Neuronal stem cell (in vitro differentiated cells): ENCODE results near the gene C19orf81.

Experiments
- DNase-seq: peaks from one replicate; pipeline ENCODE4 v3.0.0-alpha.2; 2013; ENCODE audit warnings: low spot score
- H2AFZ ChIP-seq: one replicate; pipeline ENCODE4 v1.6.1; 2013; ENCODE audit warnings: mild to moderate bottlenecking, low read length, inconsistent platforms
- H2AK5ac ChIP-seq: 2 replicates; pipeline ENCODE4 v1.6.1; 2013; ENCODE audit warnings: low read depth, mild to moderate bottlenecking, inconsistent platforms, low read length, moderate library complexity, mixed read lengths
- H2BK120ac ChIP-seq: 2 replicates; pipeline ENCODE4 v1.6.1; 2013; ENCODE audit warnings: low read depth, mild to moderate bottlenecking, inconsistent platforms, low read length, moderate library complexity, mixed read lengths
- H2BK12ac ChIP-seq: one replicate; pipeline ENCODE4 v1.6.1; 2013; ENCODE audit warnings: low read length, inconsistent platforms
- H2BK15ac ChIP-seq: 2 replicates; pipeline ENCODE4 v1.6.1; 2013; ENCODE audit warnings: mild to moderate bottlenecking, low read length, inconsistent platforms, mixed read lengths
- H2BK5ac ChIP-seq: one replicate; pipeline ENCODE4 v1.6.1; 2013; ENCODE audit warnings: inconsistent platforms, mild to moderate bottlenecking, low read length, moderate library complexity
- H3K14ac ChIP-seq: one replicate; pipeline ENCODE4 v1.6.1; 2013; ENCODE audit warnings: low read length, inconsistent platforms
- H3K18ac ChIP-seq: 2 replicates; pipeline ENCODE4 v1.6.1; 2013; ENCODE audit warnings: low read length, inconsistent platforms
- H3K23ac ChIP-seq: 2 replicates; pipeline ENCODE4 v1.6.1; 2013; ENCODE audit warnings: low read depth, mild to moderate bottlenecking, mixed read lengths, low read length, inconsistent platforms; ENCODE audit not compliant: poor library complexity
- H3K27ac ChIP-seq: replicated peaks from 3 replicates; pipeline ENCODE4 v1.5.1; 2013; ENCODE audit warnings: low read length, inconsistent platforms
- H3K27me3 ChIP-seq, 3 experiments: 2 replicates each; pipeline ENCODE4 v1.6.1; 2013; ENCODE audit warnings: low read length in 3 of 3, mild to moderate bottlenecking in 2 of 3, inconsistent platforms in 1 of 3, low read depth in 1 of 3, mixed read lengths in 1 of 3, moderate library complexity in 1 of 3; ENCODE audit not compliant: control insufficient read depth in 3 of 3, insufficient read depth in 3 of 3
- H3K36me3 ChIP-seq, 2 donors: replicated peaks in 1 of 2; 2 replicates each; pipeline ENCODE4 v1.6.1; 2013; ENCODE audit warnings: low read length in 2 of 2; ENCODE audit not compliant: control insufficient read depth in 2 of 2, insufficient read depth in 2 of 2
- H3K4ac ChIP-seq: 2 replicates; pipeline ENCODE4 v1.6.1; 2013; ENCODE audit warnings: inconsistent platforms, mild to moderate bottlenecking, low read length, moderate library complexity
- H3K4me1 ChIP-seq, 2 donors: 1 replicate in 1 of 2; 2 replicates in 1 of 2; pipeline ENCODE4 v1.6.1; 2013; ENCODE audit warnings: low read length in 2 of 2, low read depth in 1 of 2; ENCODE audit not compliant: control insufficient read depth in 2 of 2, insufficient read depth in 1 of 2
- H3K4me2 ChIP-seq: one replicate; pipeline ENCODE4 v1.6.1; 2013; ENCODE audit warnings: mild to moderate bottlenecking, low read length, inconsistent platforms; ENCODE audit not compliant: insufficient read depth, poor library complexity, severe bottlenecking
- H3K4me3 ChIP-seq, 2 donors: 2 replicates each; pipeline ENCODE4 v1.5.1; 2013; ENCODE audit warnings: low read length in 2 of 2, mild to moderate bottlenecking in 2 of 2, inconsistent platforms in 1 of 2, moderate library complexity in 1 of 2
- H3K79me1 ChIP-seq: one replicate; pipeline ENCODE4 v1.6.1; 2013; ENCODE audit warnings: low read depth, mild to moderate bottlenecking, inconsistent platforms, low read length, moderate library complexity
- H3K9ac ChIP-seq: one replicate; pipeline ENCODE4 v1.6.1; 2013; ENCODE audit warnings: mild to moderate bottlenecking, low read depth, low read length, inconsistent platforms; ENCODE audit not compliant: poor library complexity
- H3K9me3 ChIP-seq, 2 donors: replicated peaks in 1 of 2; 2 replicates each; pipeline versions ENCODE3 to v1.6.1; 2013; ENCODE audit warnings: low read length in 2 of 2, mild to moderate bottlenecking in 2 of 2, inconsistent platforms in 1 of 2, low read depth in 1 of 2, mixed read lengths in 1 of 2, moderate library complexity in 1 of 2; ENCODE audit not compliant: control insufficient read depth in 2 of 2, insufficient read depth in 1 of 2
- H4K8ac ChIP-seq: one replicate; pipeline ENCODE4 v1.6.1; 2013; ENCODE audit warnings: low read depth, mild to moderate bottlenecking, inconsistent platforms, low read length, moderate library complexity
- H4K91ac ChIP-seq: one replicate; pipeline ENCODE4 v1.6.1; 2013; ENCODE audit warnings: low read length, low read depth, mild to moderate bottlenecking, inconsistent platforms; ENCODE audit not compliant: poor library complexity
- WGBS, 2 donors: extraction: QIAGEN DNeasy Blood & Tissue Kit; methylation state at CpG; one replicate each; pipeline ENCODE4 v1.1.7; 2013; ENCODE audit warnings: missing lambda C conversion rate in 2 of 2, mixed read lengths in 1 of 2; ENCODE audit not compliant: insufficient read length in 2 of 2, insufficient replicate concordance in 1 of 2; ENCODE audit errors: extremely low coverage in 2 of 2; 5-methylcytosine and 5-hydroxymethylcytosine counted together

C19orf81 gene

GRCh38 chr19:50644315-50644915 lies 4.8 kb upstream of the C19orf81 start:
- H3K79me1 ChIP-seq: no peaks in the 10 kb centered on the region
- WGBS, 2 donors: 100% methylated on average over 1 of the region's 1 CpG; no CpG with 5 or more reads in 1 of the 2 donors
- H3K9ac ChIP-seq: peak overlapping the region; percentile 0
- no peak overlapping the region for H2BK120ac ChIP-seq
- H3K36me3 ChIP-seq: no peaks in the 10 kb centered on the region
- no peak overlapping the region for H2BK15ac ChIP-seq
- no peak overlapping the region for H2AFZ ChIP-seq
- H3K14ac ChIP-seq: no peak overlapping the region
- H3K4ac ChIP-seq: no peak overlapping the region
- no peak overlapping the region for H4K8ac ChIP-seq
- H3K9me3 ChIP-seq: peaks cover 0 to 4% of the 10 kb centered on the region in 2 donors
- H2AK5ac ChIP-seq: no peak overlapping the region
- no peak overlapping the region for H3K4me2 ChIP-seq
- H2BK5ac ChIP-seq: no peak overlapping the region
- peaks cover 7 to 9% of the 10 kb centered on the region in 2 donors for H3K4me1 ChIP-seq
- no peak overlapping the region for H3K18ac ChIP-seq
- H3K27ac ChIP-seq: no peak overlapping the region
- no peak overlapping the region for H3K23ac ChIP-seq
- H4K91ac ChIP-seq: no peak overlapping the region
- no peak overlapping the region for H3K4me3 ChIP-seq
- H2BK12ac ChIP-seq: no peak overlapping the region
- peaks cover 3 to 20% (median 7%) of the 10 kb centered on the region in 3 experiments for H3K27me3 ChIP-seq
- DNase-seq: no peak

- no peak overlapping the region for H2AFZ ChIP-seq
- H3K9ac ChIP-seq: no peak overlapping the region
- H3K27me3 ChIP-seq: peaks cover 3 to 20% (median 6%) of the 10 kb centered on the region in 3 experiments
- no peak overlapping the region for H2BK12ac ChIP-seq
- H4K91ac ChIP-seq: no peak overlapping the region
- no peak overlapping the region for H3K23ac ChIP-seq
- no peak overlapping the region for H2AK5ac ChIP-seq
- no peak for DNase-seq
- H3K18ac ChIP-seq: no peak overlapping the region
- no peak overlapping the region for H4K8ac ChIP-seq
- H3K27ac ChIP-seq: no peak overlapping the region
- no peak overlapping the region for H2BK5ac ChIP-seq
- no peak overlapping the region for H3K4me2 ChIP-seq
- no peak overlapping the region for H2BK120ac ChIP-seq
- no CpG with 5 or more reads among the region's 6 CpGs for WGBS, 2 donors
- no peak overlapping the region for H3K4ac ChIP-seq
- H3K4me3 ChIP-seq: no peak overlapping the region
- H2BK15ac ChIP-seq: no peak overlapping the region
- no peaks in the 10 kb centered on the region for H3K79me1 ChIP-seq
- H3K36me3 ChIP-seq: no peaks in the 10 kb centered on the region
- H3K9me3 ChIP-seq: peaks cover 0 to 4% of the 10 kb centered on the region in 2 donors
- peaks cover 7 to 10% of the 10 kb centered on the region in 2 donors for H3K4me1 ChIP-seq
- no peak overlapping the region for H3K14ac ChIP-seq
These were observed 4.1 kb upstream of the C19orf81 start for GRCh38 chr19:50645107-50645506.

GRCh38 chr19:50646074-50646807 lies 3.0 kb upstream of the C19orf81 start:
- H3K4ac ChIP-seq: no peak overlapping the region
- no peak overlapping the region for H3K27ac ChIP-seq
- H2AK5ac ChIP-seq: no peak overlapping the region
- peak overlapping the region; percentile 4 for H3K9ac ChIP-seq
- H2BK120ac ChIP-seq: no peak overlapping the region
- no peaks in the 10 kb centered on the region for H3K36me3 ChIP-seq
- no peak overlapping the region for H3K18ac ChIP-seq
- no peak overlapping the region for H3K23ac ChIP-seq
- H2BK15ac ChIP-seq: no peak overlapping the region
- no peak overlapping the region for H4K91ac ChIP-seq
- peaks cover 7 to 10% of the 10 kb centered on the region in 2 donors for H3K4me1 ChIP-seq
- no peak overlapping the region for H4K8ac ChIP-seq
- no peak overlapping the region for H2BK5ac ChIP-seq
- H3K4me3 ChIP-seq: no peak overlapping the region
- no CpG with 5 or more reads among the region's 6 CpGs for WGBS, 2 donors
- no peak overlapping the region for H2AFZ ChIP-seq
- no peak for DNase-seq
- no peak overlapping the region for H2BK12ac ChIP-seq
- no peak overlapping the region for H3K4me2 ChIP-seq
- peaks cover 3 to 20% (median 3%) of the 10 kb centered on the region in 3 experiments for H3K27me3 ChIP-seq
- H3K9me3 ChIP-seq: peaks cover 0 to 4% of the 10 kb centered on the region in 2 donors
- H3K14ac ChIP-seq: no peak overlapping the region
- H3K79me1 ChIP-seq: no peaks in the 10 kb centered on the region

GRCh38 chr19:50647879-50648615 lies 1.2 kb upstream of the C19orf81 start:
- H2AFZ ChIP-seq: peak overlapping the region; percentile 83
- H3K4me1 ChIP-seq: peaks cover 7 to 10% of the 10 kb centered on the region in 2 donors
- peaks cover 3 to 20% (median 3%) of the 10 kb centered on the region in 3 experiments for H3K27me3 ChIP-seq
- H4K91ac ChIP-seq: no peak overlapping the region
- H3K9me3 ChIP-seq: peaks cover 0 to 4% of the 10 kb centered on the region in 2 donors
- H3K79me1 ChIP-seq: no peaks in the 10 kb centered on the region
- WGBS, 2 donors: no CpG with 5 or more reads among the region's 10 CpGs
- no peak overlapping the region for H3K23ac ChIP-seq
- no peak overlapping the region for H2BK12ac ChIP-seq
- no peak overlapping the region for H3K18ac ChIP-seq
- no peak overlapping the region for H3K4me3 ChIP-seq
- H3K14ac ChIP-seq: no peak overlapping the region
- no peak overlapping the region for H2BK5ac ChIP-seq
- H3K27ac ChIP-seq: no peak overlapping the region
- no peak for DNase-seq
- no peak overlapping the region for H3K4ac ChIP-seq
- no peak overlapping the region for H2BK120ac ChIP-seq
- H3K9ac ChIP-seq: no peak overlapping the region
- H3K4me2 ChIP-seq: no peak overlapping the region
- H3K36me3 ChIP-seq: no peaks in the 10 kb centered on the region
- no peak overlapping the region for H4K8ac ChIP-seq
- peak overlapping the region; percentile 9 for H2BK15ac ChIP-seq
- no peak overlapping the region for H2AK5ac ChIP-seq
